IPS-NIHi7 (cell line): Measurements from ENCODE around the gene NKX1-1.

Source experiments
- DNase-seq: peaks from one replicate; pipeline ENCODE4 v3.0.0; 2012; ENCODE audit warnings: mixed read lengths; ENCODE audit errors: extremely low spot score

Gene NKX1-1

GRCh38 chr4:1416948-1417260 lies 10.7 kb upstream of the NKX1-1 start:
- DNase-seq, result no peak

- DNase-seq, result no peak
These were observed 10.1 kb upstream of the NKX1-1 start for GRCh38 chr4:1416051-1416947.

- DNase-seq, result no peak
These were observed 9.4 kb upstream of the NKX1-1 start for GRCh38 chr4:1415681-1415981.

- DNase-seq, result no peak
These were observed 8.8 kb upstream of the NKX1-1 start for GRCh38 chr4:1414831-1415680.

- DNase-seq, result peak; percentile 16
These were observed 7.6 kb upstream of the NKX1-1 start for GRCh38 chr4:1413687-1414479.

- DNase-seq, result peak; percentile 10
These were observed 7.0 kb upstream of the NKX1-1 start for GRCh38 chr4:1413204-1413663.

- peak; percentile 13 for DNase-seq
These were observed 6.3 kb upstream of the NKX1-1 start for GRCh38 chr4:1412376-1413203.

GRCh38 chr4:1411436-1412375 lies 5.5 kb upstream of the NKX1-1 start:
- DNase-seq, result peak; percentile 26

GRCh38 chr4:1410491-1411325 lies 4.5 kb upstream of the NKX1-1 start:
- peak; percentile 95 for DNase-seq

- DNase-seq, result no peak
These were observed 3.5 kb upstream of the NKX1-1 start for GRCh38 chr4:1409491-1410425.

GRCh38 chr4:1409079-1409478 lies 2.8 kb upstream of the NKX1-1 start:
- DNase-seq, result no peak

- no peak for DNase-seq
These were observed 2.2 kb upstream of the NKX1-1 start for GRCh38 chr4:1408418-1408817.

GRCh38 chr4:1407657-1408333 lies 1.6 kb upstream of the NKX1-1 start:
- no peak for DNase-seq

- no peak for DNase-seq
These were observed 877 bp upstream of the NKX1-1 start for GRCh38 chr4:1406981-1407656.

GRCh38 chr4:1405636-1406393 lies 427 bp downstream of the NKX1-1 start:
- no peak for DNase-seq

GRCh38 chr4:1405254-1405635 lies 997 bp downstream of the NKX1-1 start:
- no peak for DNase-seq
